Measurements from ENCODE around the gene LYSMD4. TPM values are rescaled to one million over a fixed set of nuclear protein-coding genes. Genes with fewer than 3 reads are reported as not detected.
"Not testable (repeated sequence)": the region's sequence is repeated elsewhere in the genome, so short reads cannot be mapped to it uniquely, and the experiment has no call there.

Gene LYSMD4
- total RNA-seq, 1 donor from 2014 or later = 11.3 TPM

DNA sequence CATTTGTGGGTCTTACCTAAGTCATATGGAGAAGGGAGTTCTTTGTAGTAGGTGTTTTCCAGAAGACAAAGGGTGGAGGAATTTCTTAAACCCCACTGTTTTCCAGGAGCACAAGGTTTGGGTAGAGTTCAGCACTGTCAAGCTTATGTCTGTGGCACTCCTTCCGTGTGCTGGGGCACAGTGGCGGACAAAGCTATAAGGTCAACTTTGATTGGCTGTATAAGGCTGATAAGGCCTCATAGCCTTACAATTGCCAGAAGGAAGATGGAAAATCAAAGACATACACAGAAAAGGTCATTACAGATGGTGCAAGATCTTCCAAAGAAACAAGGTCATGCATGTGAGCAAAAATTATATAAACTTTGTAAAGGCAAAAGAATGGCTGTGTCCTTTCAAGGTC lies 3.5 kb upstream of the LYSMD4 start:
- H3K27ac Mint-ChIP-seq (ENCODE audit: unreplicated experiment) = no peak overlapping the region
- peak; percentile 11 for DNase-seq (ENCODE audit: extremely low spot score, unreplicated experiment)
- peaks cover 11% of the 10 kb centered on the region for H3K4me1 Mint-ChIP-seq (ENCODE audit: unreplicated experiment)
- H3K36me3 Mint-ChIP-seq (ENCODE audit: unreplicated experiment) = no peaks in the 10 kb centered on the region
- H3K4me3 Mint-ChIP-seq (ENCODE audit: unreplicated experiment) = no peak overlapping the region
- TF ChIP-seq, protein P1, sequence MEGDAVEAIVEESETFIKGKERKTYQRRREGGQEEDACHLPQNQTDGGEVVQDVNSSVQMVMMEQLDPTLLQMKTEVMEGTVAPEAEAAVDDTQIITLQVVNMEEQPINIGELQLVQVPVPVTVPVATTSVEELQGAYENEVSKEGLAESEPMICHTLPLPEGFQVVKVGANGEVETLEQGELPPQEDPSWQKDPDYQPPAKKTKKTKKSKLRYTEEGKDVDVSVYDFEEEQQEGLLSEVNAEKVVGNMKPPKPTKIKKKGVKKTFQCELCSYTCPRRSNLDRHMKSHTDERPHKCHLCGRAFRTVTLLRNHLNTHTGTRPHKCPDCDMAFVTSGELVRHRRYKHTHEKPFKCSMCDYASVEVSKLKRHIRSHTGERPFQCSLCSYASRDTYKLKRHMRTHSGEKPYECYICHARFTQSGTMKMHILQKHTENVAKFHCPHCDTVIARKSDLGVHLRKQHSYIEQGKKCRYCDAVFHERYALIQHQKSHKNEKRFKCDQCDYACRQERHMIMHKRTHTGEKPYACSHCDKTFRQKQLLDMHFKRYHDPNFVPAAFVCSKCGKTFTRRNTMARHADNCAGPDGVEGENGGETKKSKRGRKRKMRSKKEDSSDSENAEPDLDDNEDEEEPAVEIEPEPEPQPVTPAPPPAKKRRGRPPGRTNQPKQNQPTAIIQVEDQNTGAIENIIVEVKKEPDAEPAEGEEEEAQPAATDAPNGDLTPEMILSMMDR (IDR thresholded peaks at IDR 0.05) = no peak
- no peaks in the 10 kb centered on the region for H3K9me3 Mint-ChIP-seq (ENCODE audit: unreplicated experiment)
- H3K27me3 Mint-ChIP-seq (ENCODE audit: unreplicated experiment) = no peaks in the 10 kb centered on the region

DNA sequence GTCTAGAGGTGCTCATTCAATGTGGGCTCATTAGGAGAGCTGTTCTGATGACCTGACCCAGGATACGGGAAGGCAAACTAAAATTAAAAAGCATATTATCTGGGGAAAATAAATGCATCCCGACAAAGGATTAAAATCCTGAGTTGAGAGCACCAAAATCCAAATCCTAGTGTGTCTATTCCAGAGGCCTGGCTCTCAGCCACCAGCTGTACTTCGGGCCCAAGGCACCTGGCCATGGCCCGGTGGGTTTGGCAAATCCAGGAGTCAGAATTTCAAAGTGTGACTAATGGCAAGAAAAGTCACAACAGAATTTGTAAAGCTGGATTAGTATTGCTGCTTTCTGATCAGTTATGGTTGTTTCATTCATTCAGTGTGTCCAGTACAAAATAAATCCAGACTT lies 2.6 kb upstream of the LYSMD4 start:
- H3K4me3 Mint-ChIP-seq (ENCODE audit: unreplicated experiment) = no peak overlapping the region
- H3K27ac Mint-ChIP-seq (ENCODE audit: unreplicated experiment) = no peak overlapping the region

DNA sequence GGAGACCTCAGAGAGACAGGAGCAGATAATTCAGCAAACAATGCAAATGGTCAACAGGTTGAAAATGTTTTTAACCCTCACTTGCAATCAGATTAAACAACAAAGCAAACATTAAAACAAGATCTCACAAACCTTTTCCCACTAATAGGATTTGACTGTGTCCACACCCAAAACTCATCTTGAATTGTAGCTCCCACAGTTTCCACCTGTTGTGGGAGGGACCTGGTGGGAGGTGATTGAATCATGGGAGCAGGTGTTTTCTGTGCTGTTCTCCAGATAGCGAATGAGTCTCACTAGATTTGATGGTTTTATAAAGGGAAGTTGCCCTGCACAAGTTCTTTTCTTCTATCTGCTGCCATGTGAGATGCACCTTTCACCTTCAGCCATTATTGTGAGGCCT lies 1.3 kb upstream of the LYSMD4 start:
- TF ChIP-seq, protein P1 (IDR thresholded peaks at IDR 0.05) = no peak
- Mint-ChIP-seq H3K36me3 (ENCODE audit: unreplicated experiment) (peaks cover 5% of the 10 kb centered on the region), H3K4me3 (ENCODE audit: unreplicated experiment) (peak overlapping the region; percentile 11), H3K9me3 (ENCODE audit: unreplicated experiment) (no peaks in the 10 kb centered on the region), H3K27me3 (ENCODE audit: unreplicated experiment) (no peaks in the 10 kb centered on the region), H3K27ac (ENCODE audit: unreplicated experiment) (peak overlapping the region; percentile 3), H3K4me1 (ENCODE audit: unreplicated experiment) (peaks cover 29% of the 10 kb centered on the region)
- peak; percentile 19 for DNase-seq (ENCODE audit: extremely low spot score, unreplicated experiment)

More for the DNA sequence above, 2.6 kb upstream of the LYSMD4 start:
- Mint-ChIP-seq H3K4me1 (ENCODE audit: unreplicated experiment) (peaks cover 17% of the 10 kb centered on the region), H3K27me3 (ENCODE audit: unreplicated experiment) (no peaks in the 10 kb centered on the region), H3K9me3 (ENCODE audit: unreplicated experiment) (no peaks in the 10 kb centered on the region), H3K36me3 (ENCODE audit: unreplicated experiment) (no peaks in the 10 kb centered on the region)
- TF ChIP-seq, protein P1 (IDR thresholded peaks at IDR 0.05) = no peak
- DNase-seq (ENCODE audit: extremely low spot score, unreplicated experiment) = peak; percentile 57

DNA sequence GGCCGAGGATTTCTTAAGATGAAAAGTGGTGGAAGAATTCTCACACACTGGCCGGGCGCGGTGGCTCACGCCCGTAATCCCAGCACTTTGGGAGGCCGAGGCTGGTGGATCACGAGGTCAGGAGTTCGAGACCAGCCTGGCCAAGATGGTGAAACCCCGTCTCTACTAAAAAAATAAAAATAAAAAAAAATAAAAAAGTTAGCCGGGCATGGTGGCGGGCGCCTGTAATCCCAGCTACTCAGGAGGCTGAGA lies 729 bp upstream of the LYSMD4 start:
- not testable (repeated sequence) for H3K36me3 Mint-ChIP-seq (ENCODE audit: unreplicated experiment); DNase-seq (ENCODE audit: extremely low spot score, unreplicated experiment); H3K27me3 Mint-ChIP-seq (ENCODE audit: unreplicated experiment); H3K9me3 Mint-ChIP-seq (ENCODE audit: unreplicated experiment)
- H3K4me1 Mint-ChIP-seq (ENCODE audit: unreplicated experiment) = peaks cover 30% of the 10 kb centered on the region
- peak overlapping the region; percentile 64 for H3K27ac Mint-ChIP-seq (ENCODE audit: unreplicated experiment)
- H3K4me3 Mint-ChIP-seq (ENCODE audit: unreplicated experiment) = peak overlapping the region; percentile 73

DNA sequence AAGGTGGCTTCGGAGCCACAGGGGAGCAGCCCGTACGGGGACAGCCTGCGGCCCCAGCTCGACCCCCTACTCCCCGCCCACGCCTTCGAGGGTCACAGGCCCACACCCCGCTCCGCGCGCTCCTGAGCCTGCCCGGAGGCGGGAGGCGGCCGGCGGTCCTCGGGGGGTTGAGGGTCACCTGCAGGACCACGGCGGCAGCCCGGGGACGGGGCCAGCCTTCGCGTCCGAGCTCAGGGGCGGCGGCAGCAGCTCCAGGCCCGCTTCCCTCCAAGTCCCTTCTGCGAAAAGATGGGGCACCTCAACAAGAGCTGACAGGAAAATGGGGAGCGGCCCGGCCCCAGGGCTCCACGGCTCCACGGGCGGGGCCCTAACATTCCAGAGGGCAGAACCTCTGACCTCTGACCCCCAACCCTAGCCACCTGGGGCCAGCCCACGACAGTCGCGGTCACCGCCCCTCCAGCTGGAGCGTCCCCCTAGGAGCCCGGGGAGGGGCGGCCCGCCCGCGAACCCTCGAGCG lies 428 bp downstream of the LYSMD4 start:
- peaks cover 8% of the 10 kb centered on the region for H3K36me3 Mint-ChIP-seq (ENCODE audit: unreplicated experiment)
- DNase-seq (ENCODE audit: extremely low spot score, unreplicated experiment) = no peak
- no peaks in the 10 kb centered on the region for H3K27me3 Mint-ChIP-seq (ENCODE audit: unreplicated experiment)
- TF ChIP-seq, protein P1 (IDR thresholded peaks at IDR 0.05) = no peak
- peak overlapping the region; percentile 77 for H3K4me3 Mint-ChIP-seq (ENCODE audit: unreplicated experiment)
- peak overlapping the region; percentile 60 for H3K27ac Mint-ChIP-seq (ENCODE audit: unreplicated experiment)
- H3K9me3 Mint-ChIP-seq (ENCODE audit: unreplicated experiment) = no peaks in the 10 kb centered on the region
- H3K4me1 Mint-ChIP-seq (ENCODE audit: unreplicated experiment) = peaks cover 30% of the 10 kb centered on the region
